ENCODE measurements around the gene AKTIP.
"Not testable (repeated sequence)": the region's sequence is repeated elsewhere in the genome, so short reads cannot be mapped to it uniquely, and the experiment has no call there.

Gene AKTIP

DNA sequence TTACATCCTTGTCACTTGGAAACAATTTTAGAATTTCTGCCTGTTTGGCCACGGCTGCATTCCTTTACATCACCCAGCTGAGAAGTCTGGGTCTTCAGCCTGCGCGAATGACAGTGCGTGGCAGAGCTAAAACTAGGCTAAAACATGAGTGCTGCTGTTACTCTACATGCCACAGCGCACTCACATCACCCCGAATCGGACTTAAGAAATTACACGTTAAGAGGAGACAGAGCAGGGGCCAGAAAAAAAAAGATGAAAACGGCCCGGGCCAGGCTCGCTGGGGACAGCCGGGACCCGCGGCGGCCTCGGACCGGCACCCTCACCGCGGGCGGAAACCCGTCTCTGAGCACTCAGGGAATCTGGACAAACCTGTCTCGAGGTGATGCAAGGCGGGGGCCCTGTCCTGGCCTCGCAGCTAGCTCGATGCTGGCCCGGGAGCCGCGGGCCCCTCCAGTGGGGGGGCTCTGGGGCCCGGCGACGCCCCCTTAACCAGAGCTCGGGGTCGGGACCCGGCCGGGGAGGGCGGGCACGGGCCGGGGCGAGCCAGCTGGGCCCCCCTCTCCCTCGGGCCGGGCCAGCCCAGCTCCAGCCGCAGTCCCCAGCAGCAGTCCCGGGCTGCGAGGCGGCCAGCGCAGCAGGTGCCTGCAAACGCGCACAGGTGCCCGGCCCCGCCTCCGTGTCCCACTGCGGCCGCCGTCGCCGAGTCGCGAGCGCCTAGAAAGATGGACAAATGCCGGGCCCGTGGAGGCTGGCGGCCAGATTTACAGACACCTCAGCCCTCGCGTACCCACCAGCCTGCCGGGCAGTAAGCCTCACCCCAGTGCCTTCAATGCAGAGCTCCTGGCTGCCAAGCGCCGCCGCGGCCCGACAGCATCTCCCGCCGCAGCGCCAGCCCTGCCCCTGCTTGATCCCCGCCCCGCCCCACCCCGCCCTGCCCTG lies at the start of gene AKTIP:
Gene AKTIP, minus strand, starts transcription at position 879 of the 939 bp plus-strand sequence. CDS start 2,950 bp downstream, outside the sequence.
- DNase-seq (ENCODE audit: low read depth), result no peak

DNA sequence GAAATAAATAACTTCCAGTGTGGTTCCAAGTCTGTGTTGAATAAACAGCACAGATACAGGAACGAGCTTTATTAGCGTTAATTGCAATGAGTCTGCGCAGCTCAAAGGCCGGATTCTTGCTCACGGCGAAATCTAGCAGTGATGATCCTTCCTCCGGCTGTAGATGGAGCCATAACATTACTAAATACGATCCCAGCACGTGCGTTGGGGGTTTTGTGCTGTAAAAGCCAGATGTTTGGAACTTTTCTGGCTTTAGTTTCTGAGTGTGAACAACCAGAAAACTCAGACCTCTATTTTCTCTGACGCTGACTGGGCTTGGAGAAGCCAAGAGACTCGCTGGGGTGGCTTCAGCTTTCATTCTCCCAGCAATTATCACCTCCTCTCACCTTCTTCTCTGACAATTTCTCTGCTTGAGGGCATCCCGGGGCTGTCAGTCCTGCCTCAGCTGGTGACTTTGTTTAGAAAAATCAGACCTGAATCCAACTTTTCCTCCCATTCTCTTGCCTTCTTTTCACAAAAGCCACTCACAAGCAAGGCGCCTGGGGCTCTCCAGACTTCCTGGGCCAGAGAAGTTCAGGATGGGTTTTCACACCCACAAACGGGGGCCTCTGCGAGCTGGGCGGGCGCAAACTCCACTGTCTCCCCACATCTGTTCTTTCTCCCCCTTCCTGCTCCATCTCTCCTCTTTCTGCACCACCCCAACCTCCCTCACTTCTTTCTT lies 47.1 kb upstream of the AKTIP start:
- DNase-seq (ENCODE audit: low read depth), result no peak

DNA sequence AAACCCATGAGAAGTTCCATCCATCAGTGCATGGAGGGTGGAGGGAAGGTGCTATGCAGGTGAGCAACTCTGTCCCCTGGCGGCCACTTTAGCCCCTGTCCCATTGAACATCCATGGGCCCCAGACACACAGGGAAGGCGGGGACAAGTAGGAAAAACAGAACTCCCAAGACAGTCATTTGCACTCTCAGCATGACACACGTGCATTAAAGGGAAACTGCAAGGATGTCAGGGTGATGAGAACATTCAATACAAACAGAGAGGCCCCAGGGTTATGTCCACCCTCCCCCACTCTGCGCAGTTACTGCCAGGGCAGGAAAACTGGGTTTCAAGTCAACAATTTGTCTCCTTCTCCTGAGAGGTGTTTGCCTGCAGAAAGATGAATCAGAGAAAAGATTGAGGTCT lies 44.0 kb upstream of the AKTIP start:
- DNase-seq (ENCODE audit: low read depth), result no peak

DNA sequence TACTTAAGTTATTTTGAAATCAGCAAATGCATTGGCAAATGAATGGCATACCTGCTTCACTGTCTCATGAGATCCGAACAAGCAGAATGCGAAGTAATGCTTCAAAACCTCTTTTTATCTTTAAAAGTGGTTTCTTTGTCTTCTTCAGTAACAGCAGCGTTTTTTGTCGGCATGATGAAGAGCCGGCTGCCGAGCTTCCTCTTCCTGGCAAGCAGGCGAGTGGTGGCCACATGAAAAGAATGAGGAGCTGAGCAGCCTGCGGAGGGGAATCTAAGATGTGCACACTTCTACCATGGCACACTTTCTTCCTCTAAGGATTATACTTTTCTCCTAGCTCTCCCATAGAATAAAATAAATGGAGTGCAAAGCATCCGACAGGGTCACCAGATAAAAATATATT lies 42.4 kb upstream of the AKTIP start:
- DNase-seq (ENCODE audit: low read depth), result no peak

DNA sequence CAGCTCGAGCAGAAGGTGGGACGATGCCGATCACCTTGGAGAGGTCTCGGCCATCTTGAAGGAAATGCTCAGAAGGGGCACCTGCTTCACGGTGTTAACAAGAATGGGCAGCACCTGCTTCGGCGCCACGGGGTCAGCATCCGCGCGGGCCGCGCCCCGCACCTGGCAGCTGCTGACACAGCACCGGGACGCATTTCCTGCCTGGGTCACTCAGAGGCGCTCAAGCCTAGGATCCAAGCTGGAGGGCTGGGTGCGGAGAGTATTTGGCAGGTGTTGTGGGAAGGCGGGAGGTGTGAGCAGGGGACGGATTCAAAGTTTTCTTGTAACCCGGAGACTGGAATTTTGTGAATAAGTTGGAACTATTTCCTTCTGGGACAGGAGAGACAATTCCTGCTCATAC lies 39.3 kb upstream of the AKTIP start:
- no peak for DNase-seq (ENCODE audit: low read depth)

DNA sequence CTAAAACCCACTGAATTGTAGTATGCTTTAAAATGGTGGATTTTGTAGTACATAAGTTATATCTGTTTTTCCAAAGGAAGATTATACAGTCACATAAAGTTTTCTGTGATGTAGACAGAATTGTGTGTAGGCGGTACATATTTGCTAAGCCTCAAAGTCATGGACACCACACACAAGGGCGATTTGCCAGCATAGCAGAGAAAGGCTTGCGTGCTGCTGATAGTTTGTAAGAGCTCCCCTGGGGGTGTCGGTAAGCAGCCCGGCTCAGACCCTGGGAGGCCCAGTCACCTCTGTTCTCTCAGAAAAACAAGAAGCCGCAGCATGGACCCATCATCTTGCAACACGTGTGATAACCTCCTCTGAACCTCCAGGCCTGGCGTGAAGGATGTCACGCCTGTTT lies 38.3 kb upstream of the AKTIP start:
- no peak for DNase-seq (ENCODE audit: low read depth)

DNA sequence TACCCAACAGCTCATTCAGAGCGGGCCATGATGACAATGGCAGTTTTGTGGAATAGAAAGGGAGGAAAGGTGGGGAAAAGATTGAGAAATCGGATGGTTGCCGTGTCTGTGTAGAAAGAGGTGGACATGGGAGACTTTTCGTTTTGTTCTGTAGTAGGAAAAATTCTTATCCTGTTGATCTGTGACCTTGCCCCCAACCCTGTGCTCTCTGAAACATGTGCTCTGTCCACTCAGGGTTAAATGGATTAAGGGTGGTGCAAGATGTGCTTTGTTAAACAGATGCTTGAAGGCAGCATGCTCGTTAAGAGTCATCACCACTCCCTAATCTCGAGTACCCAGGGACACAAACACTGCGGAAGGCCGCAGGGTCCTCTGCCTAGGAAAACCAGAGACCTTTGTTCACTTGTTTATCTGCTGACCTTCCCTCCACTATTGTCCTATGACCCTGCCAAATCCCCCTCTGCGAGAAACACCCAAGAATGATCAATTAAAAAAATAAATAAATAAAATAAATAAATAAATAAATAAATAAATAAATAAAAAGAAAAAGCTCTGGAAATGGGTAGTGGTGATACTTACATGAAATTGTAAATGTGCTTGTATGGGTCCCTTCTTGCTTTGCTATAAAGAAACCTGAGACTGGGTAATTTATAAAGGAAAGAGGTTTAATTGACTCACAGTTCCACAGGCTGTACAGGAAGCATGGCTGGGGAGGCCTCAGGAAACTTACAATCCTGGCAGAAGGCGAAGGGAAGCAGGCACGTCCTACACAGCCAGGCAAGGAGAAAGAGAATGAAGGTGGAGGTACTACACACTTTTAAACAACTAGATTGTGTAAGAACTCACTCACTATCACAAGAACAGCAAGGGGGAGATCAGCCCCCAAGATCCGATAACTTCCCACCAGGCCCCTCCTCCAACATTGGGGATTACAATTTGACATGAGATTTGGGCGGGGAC lies 37.0 kb upstream of the AKTIP start:
- not testable (repeated sequence) for DNase-seq (ENCODE audit: low read depth)

DNA sequence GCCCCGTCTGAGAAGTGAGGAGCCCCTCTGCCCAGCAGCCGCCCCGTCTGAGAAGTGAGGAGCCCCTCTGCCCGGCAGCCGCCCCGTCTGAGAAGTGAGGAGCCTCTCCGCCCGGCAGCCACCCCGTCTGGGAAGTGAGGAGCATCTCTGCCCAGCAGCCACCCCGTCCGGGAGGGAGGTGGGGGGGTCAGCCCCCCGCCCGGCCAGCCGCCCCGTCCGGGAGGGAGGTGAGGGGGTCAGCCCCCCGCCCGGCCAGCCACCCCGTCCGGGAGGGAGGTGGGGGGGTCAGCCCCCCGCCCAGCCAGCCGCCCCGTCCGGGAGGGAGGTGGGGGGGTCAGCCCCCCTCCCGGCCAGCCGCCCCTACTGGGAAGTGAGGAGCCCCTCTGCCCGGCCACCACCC lies 36.3 kb upstream of the AKTIP start:
- not testable (repeated sequence) for DNase-seq (ENCODE audit: low read depth)

DNA sequence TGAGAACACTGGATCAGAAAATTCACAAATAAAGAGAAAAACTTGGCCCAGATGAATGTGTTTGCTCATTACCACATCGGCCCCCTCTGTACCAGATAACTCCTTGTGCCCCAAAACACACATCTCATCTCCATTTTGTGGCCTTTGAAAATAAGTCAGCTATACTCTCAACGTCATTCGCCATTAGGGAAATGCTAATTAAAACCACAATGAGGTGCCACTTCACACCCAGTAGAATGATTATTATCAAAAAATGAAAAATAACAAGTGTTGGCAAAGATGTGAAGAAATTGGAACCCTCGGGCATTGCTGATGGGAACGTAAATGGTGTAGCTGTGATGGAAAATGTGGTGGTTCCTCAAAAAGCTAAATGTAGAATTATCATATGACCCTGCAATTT lies 34.6 kb upstream of the AKTIP start:
- DNase-seq (ENCODE audit: low read depth), result no peak

DNA sequence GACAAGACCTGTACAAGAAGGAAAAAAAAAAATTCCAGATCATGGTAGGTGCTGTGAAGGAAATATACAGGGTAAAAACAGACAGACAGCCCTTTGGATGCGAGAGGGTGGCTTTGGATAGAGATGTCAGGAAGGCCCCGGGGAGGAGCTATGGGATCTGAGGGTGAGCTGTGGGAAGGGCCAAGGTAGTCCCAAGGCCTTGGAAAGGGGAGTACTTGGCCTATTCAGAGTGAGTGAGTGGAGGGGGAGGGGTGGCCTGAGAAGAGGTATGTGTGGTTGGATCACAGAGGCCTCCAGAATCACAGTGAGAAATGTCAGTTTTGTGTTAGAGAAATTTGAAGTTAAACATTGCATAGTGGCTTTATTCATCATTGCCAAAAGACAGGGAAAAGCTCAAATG lies 31.2 kb upstream of the AKTIP start:
- DNase-seq (ENCODE audit: low read depth), result no peak

DNA sequence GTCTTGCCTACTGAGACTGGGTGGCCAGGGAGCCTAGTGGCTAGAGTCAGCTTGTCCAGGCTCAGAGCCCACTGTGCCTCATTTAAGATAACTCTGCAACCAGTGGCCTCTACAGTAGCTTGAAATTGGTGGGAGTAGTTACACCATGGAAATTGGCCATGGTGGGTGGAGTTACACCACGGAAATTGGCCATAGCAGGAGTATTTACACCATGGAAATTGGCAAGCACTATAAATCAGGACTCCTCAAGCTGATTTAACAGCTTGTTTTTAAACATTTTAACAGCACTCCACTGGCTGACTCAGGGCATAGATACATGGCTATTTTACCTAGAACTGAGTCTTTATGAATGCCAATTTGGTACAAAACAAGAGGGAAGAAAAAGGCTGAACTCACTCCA lies 27.7 kb upstream of the AKTIP start:
- no peak for DNase-seq (ENCODE audit: low read depth)

DNA sequence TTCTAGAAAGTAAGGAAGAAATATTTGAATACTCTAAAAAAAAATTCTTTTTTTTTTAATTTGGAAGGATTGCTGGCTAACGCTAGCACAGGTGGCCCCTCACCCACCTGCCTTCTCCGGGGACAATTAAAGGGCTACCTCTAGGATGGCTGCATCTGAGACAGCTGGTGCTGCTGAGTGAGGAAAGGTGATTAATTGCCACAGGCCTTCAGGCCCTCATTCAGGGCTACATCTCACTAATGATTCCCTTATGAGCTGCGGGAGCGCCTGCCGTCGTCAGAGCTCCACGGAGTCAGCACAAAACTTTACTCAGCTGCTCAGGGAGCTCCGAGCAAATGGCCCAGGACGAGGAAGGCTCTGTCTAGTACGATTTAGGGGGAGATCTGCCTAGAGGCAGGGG lies 27.0 kb upstream of the AKTIP start:
- DNase-seq (ENCODE audit: low read depth), result no peak

DNA sequence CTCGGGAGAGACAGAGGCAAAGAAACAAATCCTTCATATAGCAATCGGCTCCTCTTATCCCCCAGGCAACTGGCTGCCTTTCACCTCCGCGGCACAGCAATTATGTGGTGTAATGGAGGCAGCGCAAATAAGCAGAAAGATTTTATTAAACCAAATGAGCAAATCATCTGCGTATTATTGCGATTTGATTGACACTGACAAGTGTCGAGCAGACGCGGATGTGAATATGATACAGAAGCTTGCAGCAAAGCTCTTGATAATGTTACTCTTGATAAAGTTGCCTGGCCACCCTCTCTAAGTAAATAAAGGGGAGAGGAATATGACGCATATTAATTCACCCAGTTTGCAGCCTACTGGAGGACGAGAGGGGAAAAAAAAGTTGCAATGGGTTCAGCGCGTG lies 26.5 kb upstream of the AKTIP start:
- DNase-seq (ENCODE audit: low read depth), result no peak

DNA sequence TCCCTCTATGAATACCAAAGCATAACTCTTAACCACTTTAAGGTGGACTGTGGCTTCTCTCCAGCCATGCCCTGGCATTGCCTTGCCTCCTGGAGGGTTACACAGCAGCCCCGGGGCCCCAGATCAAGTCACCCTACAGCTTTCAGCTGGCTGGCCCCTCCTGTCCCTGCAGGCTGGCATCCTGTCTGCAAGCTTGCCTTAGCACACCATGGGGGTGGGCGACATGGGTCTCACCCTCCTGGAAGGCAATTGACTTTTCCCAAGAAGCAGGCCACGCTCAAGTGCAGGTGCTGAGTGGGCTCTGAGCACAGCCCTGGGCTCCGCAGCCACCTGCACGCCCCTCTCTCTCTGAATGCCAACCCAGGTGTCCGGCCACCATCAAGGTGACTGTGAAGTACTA lies 25.8 kb upstream of the AKTIP start:
- no peak for DNase-seq (ENCODE audit: low read depth)

DNA sequence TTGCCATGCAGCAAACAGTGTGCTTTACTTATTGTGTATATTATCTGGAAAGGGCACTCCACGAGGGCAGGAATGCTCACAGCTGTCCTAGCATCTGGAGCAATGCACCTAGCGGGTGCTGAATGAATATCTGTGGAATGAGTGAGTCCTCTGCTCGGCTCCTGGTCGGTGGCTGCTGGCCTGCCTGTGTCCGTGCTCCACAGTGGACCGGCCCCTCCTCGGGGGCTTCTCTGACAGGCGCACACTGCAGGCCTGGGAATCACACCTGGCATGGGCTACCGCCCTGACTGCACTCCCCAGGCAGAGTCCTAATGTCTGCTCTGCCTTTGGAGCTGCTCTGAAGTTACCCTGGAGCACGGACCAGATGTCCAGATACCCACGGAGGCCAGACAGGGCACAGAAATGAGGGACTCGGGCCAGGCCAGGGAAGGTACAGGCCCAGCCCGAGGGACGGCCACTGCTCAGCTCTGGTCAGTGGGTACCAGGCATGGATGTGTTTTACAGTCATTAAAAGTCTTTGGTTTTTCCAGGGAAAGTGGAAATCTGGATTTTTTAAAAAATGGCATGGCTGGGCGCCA lies 21.1 kb upstream of the AKTIP start:
- no peak for DNase-seq (ENCODE audit: low read depth)

DNA sequence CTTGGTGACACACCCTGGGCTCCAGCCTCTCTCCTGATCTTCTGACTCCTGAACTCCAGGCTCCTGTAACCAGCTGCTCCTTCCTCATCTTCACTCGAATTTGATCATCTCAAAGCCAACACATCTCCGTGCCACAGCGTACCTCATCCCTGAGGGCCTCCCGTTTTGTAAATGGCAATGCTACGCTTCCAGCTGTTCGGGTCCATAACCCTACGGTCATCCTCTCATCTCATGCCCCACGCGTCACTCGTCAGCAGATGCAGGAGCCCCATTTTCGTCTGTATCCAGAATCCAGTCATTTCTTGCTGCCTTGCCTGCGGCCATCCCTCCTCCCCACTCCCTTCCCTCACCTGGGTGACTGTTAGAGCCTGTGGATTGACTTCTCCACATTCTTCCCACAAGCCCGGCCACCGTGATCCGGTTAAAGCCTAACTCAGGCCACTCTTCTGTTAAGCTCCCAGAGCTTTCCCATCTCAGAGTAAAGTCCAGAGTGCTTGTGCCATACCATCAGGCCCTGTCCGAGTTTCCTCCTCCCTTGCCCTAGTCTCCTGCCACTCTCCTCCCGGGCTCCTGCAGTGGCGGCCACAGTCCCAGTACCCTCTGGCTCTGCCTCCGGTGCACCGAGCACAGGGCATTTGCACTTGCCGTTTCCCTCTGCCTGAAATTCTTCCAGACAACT lies 20.3 kb upstream of the AKTIP start:
- DNase-seq (ENCODE audit: low read depth), result no peak

DNA sequence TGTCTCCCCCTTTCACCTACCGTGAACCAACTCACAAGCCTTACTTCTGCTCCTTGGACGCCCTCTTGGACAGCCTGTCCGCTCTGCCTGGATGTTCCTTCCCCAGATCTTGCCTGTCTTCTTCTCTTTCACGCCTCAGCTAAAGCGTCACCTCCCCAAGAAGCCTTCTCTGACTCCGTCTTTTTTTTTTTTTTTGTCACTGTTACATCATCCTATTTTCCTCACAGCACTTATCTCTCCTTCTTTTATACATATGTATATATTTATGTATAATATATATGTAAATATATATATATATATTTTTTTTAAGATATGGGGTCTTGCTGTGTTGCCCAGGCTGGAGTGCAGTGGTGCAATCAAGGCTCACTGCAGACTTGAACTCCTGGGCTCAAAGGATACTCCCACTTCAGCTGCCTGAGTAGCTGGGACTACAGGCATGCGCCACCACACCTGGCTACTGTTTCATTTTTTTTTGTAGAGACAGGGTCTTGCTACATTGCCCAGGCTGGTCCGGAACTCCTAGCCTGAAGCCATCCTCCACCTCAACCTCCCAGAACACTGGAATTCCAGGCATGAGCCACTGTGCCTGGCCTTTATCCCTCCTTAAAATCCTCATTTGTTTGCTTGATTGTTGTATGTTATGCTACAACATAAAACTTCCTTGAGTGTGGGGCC lies 16.5 kb upstream of the AKTIP start:
- DNase-seq (ENCODE audit: low read depth), result no peak

DNA sequence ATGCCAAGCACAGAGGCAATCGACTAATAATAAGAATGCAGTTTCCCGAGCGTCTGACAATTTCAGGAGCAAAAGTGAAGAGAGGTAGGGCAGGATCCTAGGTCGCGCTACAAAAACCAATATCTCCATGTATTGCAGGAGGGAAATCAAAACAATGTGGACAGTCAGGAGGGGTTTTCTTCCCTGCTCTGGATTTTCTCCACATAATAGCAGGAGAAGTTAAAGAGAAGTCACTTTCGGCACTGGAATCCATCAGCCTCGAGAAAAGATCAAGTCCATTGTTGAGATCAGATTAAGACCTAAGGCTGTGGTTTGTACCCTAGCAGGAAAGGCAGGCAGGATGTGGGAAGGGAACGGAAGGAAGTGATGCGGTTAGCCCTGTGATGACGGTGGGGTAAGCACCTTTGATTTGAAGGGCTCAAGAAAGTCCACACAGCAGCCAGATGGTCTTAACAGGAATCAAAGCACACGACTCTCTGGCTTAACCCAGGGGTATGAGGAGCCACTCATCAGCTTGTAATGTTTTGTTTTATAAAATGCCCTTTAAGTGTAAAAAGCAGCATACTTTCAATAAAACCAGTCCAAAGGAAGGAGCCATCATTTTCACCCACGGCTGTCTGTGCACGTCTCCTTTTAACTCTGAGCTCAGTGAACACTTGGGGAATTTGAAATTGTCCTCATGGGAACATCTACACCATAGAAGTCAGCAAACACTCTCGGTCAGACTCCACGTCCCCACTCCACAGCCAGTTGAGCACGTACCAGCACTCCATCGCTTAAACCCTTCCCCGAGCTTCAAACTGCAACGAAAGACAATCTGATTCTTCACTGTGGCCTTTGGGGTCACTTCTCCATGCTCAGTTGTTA lies 15.8 kb upstream of the AKTIP start:
- DNase-seq (ENCODE audit: low read depth), result peak; percentile 45

DNA sequence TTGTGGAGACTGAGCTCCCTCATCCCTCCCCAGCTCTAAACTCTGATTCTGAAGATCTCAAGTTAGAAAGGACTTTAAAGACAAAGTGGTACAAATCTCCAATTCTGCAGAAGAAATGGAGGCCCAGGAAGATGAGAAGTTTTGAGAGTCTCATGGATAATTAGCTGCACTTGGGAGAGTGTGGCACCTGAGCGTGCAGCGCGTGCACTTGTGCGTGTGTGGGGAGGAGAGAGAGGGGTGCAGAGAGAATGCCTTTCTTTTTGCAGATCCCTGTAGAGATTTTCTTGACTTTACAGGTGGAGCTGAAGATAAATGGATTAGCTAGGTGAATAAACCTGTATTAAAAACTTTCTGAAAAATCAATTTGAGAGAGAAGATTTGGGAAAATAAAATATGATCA lies 14.8 kb upstream of the AKTIP start:
- no peak for DNase-seq (ENCODE audit: low read depth)

DNA sequence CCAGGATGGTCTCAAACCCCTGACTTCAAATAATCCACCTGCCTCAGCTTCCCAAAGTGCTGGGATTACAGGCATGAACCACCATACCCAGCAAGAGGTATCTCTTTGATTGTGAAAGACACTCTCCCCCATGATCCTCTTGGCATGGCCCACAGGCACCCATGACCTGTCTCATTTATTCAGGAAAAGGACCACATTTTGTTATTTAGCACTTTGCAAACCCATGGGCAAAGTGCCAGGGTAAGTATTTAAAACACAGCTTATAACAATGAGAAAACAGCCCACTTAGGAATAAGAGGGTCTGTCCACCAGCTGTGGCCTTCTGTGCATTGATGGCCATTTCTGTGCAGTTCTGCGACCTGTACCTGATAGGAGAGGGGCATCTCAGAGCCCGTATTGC lies 12.8 kb upstream of the AKTIP start:
- no peak for DNase-seq (ENCODE audit: low read depth)

Measured in stimulated activated CD8-positive, alpha-beta memory T cell treated with anti-CD3 and anti-CD28 coated beads, Interleukin-7, amount 100 ng/mL, for 24 hours (primary cell).